CD4-positive, alpha-beta T cell treated with Interleukin-4 for 1 hour (primary cell): ENCODE results near the gene AP2S1.
"Not testable (repeated sequence)": the region's sequence is repeated elsewhere in the genome, so short reads cannot be mapped to it uniquely, and the experiment has no call there.

Experiments
- DNase-seq, 2 donors: peaks; one replicate each; pipeline ENCODE4 v3.0.0-alpha.2; 2020 to 2022

Gene AP2S1

GRCh38 chr19:46866407-46867136 is 15.9 kb upstream of the AP2S1 start:
- DNase-seq = no peak

- no peak for DNase-seq
Measured at GRCh38 chr19:46863818-46864629, 13.4 kb upstream of the AP2S1 start.

GRCh38 chr19:46862974-46863632 is 12.5 kb upstream of the AP2S1 start:
- no peak for DNase-seq

GRCh38 chr19:46862503-46862834 is 11.8 kb upstream of the AP2S1 start:
- no peak for DNase-seq

GRCh38 chr19:46861691-46862502 is 11.3 kb upstream of the AP2S1 start:
- DNase-seq = no peak

GRCh38 chr19:46860846-46861690 is 10.4 kb upstream of the AP2S1 start, which contains the start of gene ARHGAP35:
TSS of gene ARHGAP35 (plus strand) at chr19:46860997. CDS start at chr19:46918676, 57,679 bp downstream.
- DNase-seq = peak in 1 of 2 donors; percentile 88

GRCh38 chr19:46860125-46860845 is 9.6 kb upstream of the AP2S1 start:
- DNase-seq = peak; percentile 95 to 96

GRCh38 chr19:46859637-46860124 is 9.0 kb upstream of the AP2S1 start:
- DNase-seq = no peak

- DNase-seq = peak; percentile 93
Measured at GRCh38 chr19:46856062-46857022, 5.7 kb upstream of the AP2S1 start.

GRCh38 chr19:46854698-46855097 is 4.1 kb upstream of the AP2S1 start:
- not testable (repeated sequence) for DNase-seq

GRCh38 chr19:46852830-46853229 is 2.2 kb upstream of the AP2S1 start:
- DNase-seq = no peak

GRCh38 chr19:46849610-46850009 is 1.0 kb downstream of the AP2S1 start:
- no peak for DNase-seq

- no peak for DNase-seq
Measured at GRCh38 chr19:46848389-46848788, 2.3 kb downstream of the AP2S1 start.

GRCh38 chr19:46847528-46847927 is 3.1 kb downstream of the AP2S1 start:
- DNase-seq = no peak

- no peak for DNase-seq
Measured at GRCh38 chr19:46845959-46846459, 4.6 kb downstream of the AP2S1 start.

GRCh38 chr19:46844067-46844489 is 6.6 kb downstream of the AP2S1 start:
- DNase-seq = no peak

GRCh38 chr19:46842791-46843190 is 7.9 kb downstream of the AP2S1 start:
- DNase-seq = no peak

GRCh38 chr19:46841458-46842083 is 9.1 kb downstream of the AP2S1 start:
- no peak for DNase-seq

GRCh38 chr19:46840498-46840942 is 10.1 kb downstream of the AP2S1 start:
- DNase-seq = peak; percentile 68 to 71
